Body of pancreas (tissue), 4 donors: ENCODE measurements around the gene AMPH.

Experiments used
- POLR2A ChIP-seq, 3 donors: fragments of 450-650 bp; IDR thresholded peaks; one replicate each; pipeline ENCODE4 v1.6.1; 2016; ENCODE audit warnings: antibody characterized with exemption in 3 of 3, mild to moderate bottlenecking in 2 of 3
- TF ChIP-seq, protein P1 (sequence below), 7 experiments: fragments of 450-650 bp in 4 of 7; fragments of 200-600 bp in 3 of 7; sonication (generic) in 3 of 7; IDR thresholded peaks; one replicate each; pipeline ENCODE4 v1.5.1; 2016 to 2019; ENCODE audit warnings: antibody characterized with exemption in 7 of 7

DNA sequence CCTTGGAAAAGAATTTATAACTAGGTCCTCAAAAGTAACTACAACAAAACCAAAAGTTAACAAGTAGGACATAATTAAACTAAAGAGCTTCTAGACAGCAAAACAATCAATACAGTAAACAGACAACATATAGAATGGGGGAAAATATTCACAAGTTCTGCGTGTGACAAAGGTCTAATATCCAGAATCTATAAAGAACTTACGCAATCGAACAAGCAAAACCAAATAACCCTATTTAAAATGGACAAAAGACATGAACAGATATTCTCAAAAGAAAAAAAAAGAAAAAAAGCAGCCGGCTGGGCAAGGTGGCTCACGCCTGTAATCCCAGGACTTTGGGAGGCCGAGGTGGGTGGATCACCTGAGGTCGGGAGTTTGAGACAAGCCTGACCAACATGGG is 33.8 kb upstream of the AMPH start:
- TF ChIP-seq, protein P1, sequence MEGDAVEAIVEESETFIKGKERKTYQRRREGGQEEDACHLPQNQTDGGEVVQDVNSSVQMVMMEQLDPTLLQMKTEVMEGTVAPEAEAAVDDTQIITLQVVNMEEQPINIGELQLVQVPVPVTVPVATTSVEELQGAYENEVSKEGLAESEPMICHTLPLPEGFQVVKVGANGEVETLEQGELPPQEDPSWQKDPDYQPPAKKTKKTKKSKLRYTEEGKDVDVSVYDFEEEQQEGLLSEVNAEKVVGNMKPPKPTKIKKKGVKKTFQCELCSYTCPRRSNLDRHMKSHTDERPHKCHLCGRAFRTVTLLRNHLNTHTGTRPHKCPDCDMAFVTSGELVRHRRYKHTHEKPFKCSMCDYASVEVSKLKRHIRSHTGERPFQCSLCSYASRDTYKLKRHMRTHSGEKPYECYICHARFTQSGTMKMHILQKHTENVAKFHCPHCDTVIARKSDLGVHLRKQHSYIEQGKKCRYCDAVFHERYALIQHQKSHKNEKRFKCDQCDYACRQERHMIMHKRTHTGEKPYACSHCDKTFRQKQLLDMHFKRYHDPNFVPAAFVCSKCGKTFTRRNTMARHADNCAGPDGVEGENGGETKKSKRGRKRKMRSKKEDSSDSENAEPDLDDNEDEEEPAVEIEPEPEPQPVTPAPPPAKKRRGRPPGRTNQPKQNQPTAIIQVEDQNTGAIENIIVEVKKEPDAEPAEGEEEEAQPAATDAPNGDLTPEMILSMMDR (IDR thresholded peaks at IDR 0.05): no peak
- TF ChIP-seq POLR2A (IDR thresholded peaks at IDR 0.05): no peak
